Measurements from ENCODE around the gene TMEM132E. TPM values are rescaled to one million over a fixed set of nuclear protein-coding genes. Genes with fewer than 3 reads are reported as not detected.

The TMEM132E gene
- total RNA-seq, 6 experiments from 2014 or later = not detected

GRCh38 chr17:34644941-34645550, 65.7 kb downstream of the TMEM132E start:
- peaks cover 32% of the 10 kb centered on the region for H3K27me3 Mint-ChIP-seq (ENCODE audit: insufficient read depth)
- H3K4me3 Mint-ChIP-seq = no peak overlapping the region
- DNase-seq = no peak
- H3K36me3 Mint-ChIP-seq (ENCODE audit: low read depth) = no peaks in the 10 kb centered on the region
- no peaks in the 10 kb centered on the region for H3K9me3 Mint-ChIP-seq
- no peak overlapping the region for H3K27ac Mint-ChIP-seq
- H3K4me1 Mint-ChIP-seq (ENCODE audit: low read depth) = no peaks in the 10 kb centered on the region
- TF ChIP-seq CTCF (IDR thresholded peaks at IDR 0.05) = no peak

GRCh38 chr17:34645594-34645993, 66.2 kb downstream of the TMEM132E start:
- peaks cover 32% of the 10 kb centered on the region for H3K27me3 Mint-ChIP-seq (ENCODE audit: insufficient read depth)
- no peak for TF ChIP-seq CTCF (IDR thresholded peaks at IDR 0.05)
- no peaks in the 10 kb centered on the region for H3K9me3 Mint-ChIP-seq
- no peaks in the 10 kb centered on the region for H3K4me1 Mint-ChIP-seq (ENCODE audit: low read depth)
- no peak overlapping the region for H3K4me3 Mint-ChIP-seq
- no peaks in the 10 kb centered on the region for H3K36me3 Mint-ChIP-seq (ENCODE audit: low read depth)
- DNase-seq = no peak
- H3K27ac Mint-ChIP-seq = no peak overlapping the region

GRCh38 chr17:34647511-34647910, 68.1 kb downstream of the TMEM132E start:
- Mint-ChIP-seq H3K4me3 (no peak overlapping the region), H3K36me3 (ENCODE audit: low read depth) (no peaks in the 10 kb centered on the region), H3K27ac (no peak overlapping the region), H3K4me1 (ENCODE audit: low read depth) (no peaks in the 10 kb centered on the region), H3K27me3 (ENCODE audit: insufficient read depth) (peaks cover 28% of the 10 kb centered on the region), H3K9me3 (no peaks in the 10 kb centered on the region)
- TF ChIP-seq CTCF (IDR thresholded peaks at IDR 0.05) = no peak
- DNase-seq = no peak

- Mint-ChIP-seq H3K4me3 (no peak overlapping the region), H3K4me1 (ENCODE audit: low read depth) (no peaks in the 10 kb centered on the region), H3K36me3 (ENCODE audit: low read depth) (no peaks in the 10 kb centered on the region), H3K27me3 (ENCODE audit: insufficient read depth) (peaks cover 32% of the 10 kb centered on the region), H3K27ac (no peak overlapping the region), H3K9me3 (no peaks in the 10 kb centered on the region)
- TF ChIP-seq CTCF (IDR thresholded peaks at IDR 0.05) = no peak
- no peak for DNase-seq
Measured at GRCh38 chr17:34650051-34650750, 70.8 kb downstream of the TMEM132E start.

- no peak for TF ChIP-seq CTCF (IDR thresholded peaks at IDR 0.05)
- Mint-ChIP-seq H3K4me1 (ENCODE audit: low read depth) (no peaks in the 10 kb centered on the region), H3K36me3 (ENCODE audit: low read depth) (no peaks in the 10 kb centered on the region), H3K27me3 (ENCODE audit: insufficient read depth) (peaks cover 26% of the 10 kb centered on the region), H3K27ac (no peak overlapping the region), H3K9me3 (no peaks in the 10 kb centered on the region), H3K4me3 (no peak overlapping the region)
- no peak for DNase-seq
Measured at GRCh38 chr17:34651402-34651811, 72.0 kb downstream of the TMEM132E start.
